Heart left ventricle (tissue), 16 donors: Measurements from ENCODE around the gene RNF31. TPM values are rescaled to one million over a fixed set of nuclear protein-coding genes. Genes with fewer than 3 reads are reported as not detected.
A peak's percentile ranks its signal among the peaks of the same experiment; 100 is the strongest.

Experiments
- ATAC-seq, 4 donors: fragments of 200-7000 bp; cut with Tn5 transposase; one replicate each; pipeline ENCODE4 v1.9.1; 2020 to 2022; ENCODE audit warnings: moderate library complexity in 4 of 4, mild to moderate bottlenecking in 3 of 4, moderate number of reproducible peaks in 1 of 4
- DNase-seq, 5 donors: peaks; one replicate each; pipeline ENCODE4 v3.0.0-alpha.2; 2020
- H3K27ac ChIP-seq, 12 donors: fragments of 200-600 bp; sonication (generic) in 4 of 12; one replicate each; pipeline versions ENCODE4 v1.5.0 to v1.8.0; 2016 to 2022; ENCODE audit warnings: mild to moderate bottlenecking in 2 of 12
- H3K27me3 ChIP-seq, 9 donors: fragments of 200-600 bp; sonication (generic) in 2 of 9; one replicate each; pipeline versions ENCODE4 v1.5.1 to v1.8.0; 2016 to 2022; ENCODE audit warnings: mild to moderate bottlenecking in 3 of 9
- H3K36me3 ChIP-seq, 9 donors: fragments of 200-600 bp; sonication (generic) in 2 of 9; one replicate each; pipeline versions ENCODE4 v1.5.0 to v1.8.0; 2018 to 2022; ENCODE audit warnings: mild to moderate bottlenecking in 2 of 9
- H3K4me1 ChIP-seq, 12 donors: fragments of 200-600 bp; sonication (generic) in 4 of 12; one replicate each; pipeline versions ENCODE4 v1.5.0 to v1.8.0; 2016 to 2022; ENCODE audit warnings: mild to moderate bottlenecking in 3 of 12
- H3K4me3 ChIP-seq, 12 donors: fragments of 200-600 bp; sonication (generic) in 4 of 12; one replicate each; pipeline versions ENCODE4 v1.5.0 to v1.8.0; 2017 to 2022; ENCODE audit warnings: mild to moderate bottlenecking in 9 of 12, moderate library complexity in 4 of 12
- H3K9me3 ChIP-seq, 12 donors: fragments of 200-600 bp; sonication (generic) in 4 of 12; one replicate each; pipeline versions ENCODE4 v1.5.0 to v1.8.0; 2016 to 2022; ENCODE audit warnings: mild to moderate bottlenecking in 1 of 12
- CTCF ChIP-seq, 12 donors: fragments of 200-600 bp; sonication (generic) in 4 of 12; IDR thresholded peaks; one replicate each; pipeline versions ENCODE4 v1.5.0 to v1.8.0; 2018 to 2022; ENCODE audit warnings: antibody characterized with exemption in 12 of 12, mild to moderate bottlenecking in 5 of 12
- POLR2A ChIP-seq, 2 donors: fragments of 450-650 bp; IDR thresholded peaks; one replicate each; pipeline ENCODE4 v1.6.1; 2017; ENCODE audit warnings: antibody characterized with exemption in 2 of 2, mild to moderate bottlenecking in 2 of 2, moderate library complexity in 2 of 2
- WGBS, 4 donors: extraction: QIAGEN DNeasy Blood & Tissue Kit in 2 of 4; methylation state at CpG; one replicate each; pipeline versions ENCODE4 v1.1.5 to v1.1.7; 2013 to 2018; 5-methylcytosine and 5-hydroxymethylcytosine counted together
- intact Hi-C, 10 donors: fragments of 100-400 bp; cut with DNase I; formaldehyde crosslinking; loops; one replicate each; pipeline versions ENCODE4 v1.11.1 to v1.14.2; 2022
- long read RNA-seq, 3 donors: library from polyadenylated mRNA; unstranded; transcript quantifications; one replicate each; pipeline ENCODE4 v2.0.0, GENCODE V29; 2020 to 2021
- polyA plus RNA-seq, 2 donors: library from polyadenylated mRNA; stranded (reverse); fragments of 200-250 nt; gene quantifications; one replicate each; pipeline ENCODE4 v1.2.3, GENCODE V29; 2013
- total RNA-seq, 9 donors: library from RNA; depleted of rRNA in 2 of 9; stranded (reverse); fragments of >200 nt in 2 of 9; fragmentation: NEBNext Ultra II Directional in 3 of 9; extraction: Animal tissue kit (Norgen Biotek cat#: 25700) in 3 of 9; gene quantifications; one replicate each; pipeline versions ENCODE4 v1.1.0 to v1.2.4, GENCODE V29; 2016 to 2023
- donor health status: ischemic (EF 13 %, LVEDD 7.1; RV severe dilation, severe dysfunction).
- donor health status: healthy with polysubstance abuse.
- donor health status: DM: no; HTN: yes; CAD: no.
- donor health status: DM: no; HTN: no; CAD: no.
- donor health status: ischemic (EF 25% LVEDD 6.9; RV normal size, moderate dysfunction).
- donor health status: ischemic (EF 25% LVEDD 5.7; RV mildly dilated, moderate dysfunction).
- donor health status: healthy.
- donor health status: DM: yes; HTN: yes; CAD: no.
- donor health status: ischemic (EF 35%, LVEDD 5.7; RV mildly dilated, moderate dysfunction).
- donor health status: nonischemic (EF 11% LVEDD 7.7; RV severe dilation, severe dysfunction).
- donor health status: DM: yes; HTN: yes; CAD: no.
- donor health status: PGD.
- donor health status: ischemic (EF 29% LVEDD 5.4; RV normal size, mild dysfunction).
- donor health status: nonischemic (EF 23%, LVEDD 6.1; RV moderate dilation, normal function).

The RNF31 gene
- 10 to 100 TPM; 31.6 to 54.2 (median 36.6) TPM for total RNA-seq
- 10 to 100 TPM; 36.4 to 38.3 TPM for polyA plus RNA-seq
- long read RNA-seq, donor 1, transcript RNF31-201 (21 exons, 3,627 nt): major isoform, 6 of 27 reads
- long read RNA-seq, donor 1, partial matches to known transcripts: 15 of 27 reads
- long read RNA-seq, donor 1, other reads (novel, unspliced or antisense): 6 of 27 reads
- long read RNA-seq, donor 2, partial matches to known transcripts: 107 of 118 reads
- long read RNA-seq, donor 2, other reads (novel, unspliced or antisense): 8 of 118 reads
- long read RNA-seq, donor 3, transcript RNF31-201 (21 exons, 3,627 nt): major isoform, 9 of 37 reads
- long read RNA-seq, donor 3, partial matches to known transcripts: 19 of 37 reads
- long read RNA-seq, donor 3, other reads (novel, unspliced or antisense): 7 of 37 reads

DNA sequence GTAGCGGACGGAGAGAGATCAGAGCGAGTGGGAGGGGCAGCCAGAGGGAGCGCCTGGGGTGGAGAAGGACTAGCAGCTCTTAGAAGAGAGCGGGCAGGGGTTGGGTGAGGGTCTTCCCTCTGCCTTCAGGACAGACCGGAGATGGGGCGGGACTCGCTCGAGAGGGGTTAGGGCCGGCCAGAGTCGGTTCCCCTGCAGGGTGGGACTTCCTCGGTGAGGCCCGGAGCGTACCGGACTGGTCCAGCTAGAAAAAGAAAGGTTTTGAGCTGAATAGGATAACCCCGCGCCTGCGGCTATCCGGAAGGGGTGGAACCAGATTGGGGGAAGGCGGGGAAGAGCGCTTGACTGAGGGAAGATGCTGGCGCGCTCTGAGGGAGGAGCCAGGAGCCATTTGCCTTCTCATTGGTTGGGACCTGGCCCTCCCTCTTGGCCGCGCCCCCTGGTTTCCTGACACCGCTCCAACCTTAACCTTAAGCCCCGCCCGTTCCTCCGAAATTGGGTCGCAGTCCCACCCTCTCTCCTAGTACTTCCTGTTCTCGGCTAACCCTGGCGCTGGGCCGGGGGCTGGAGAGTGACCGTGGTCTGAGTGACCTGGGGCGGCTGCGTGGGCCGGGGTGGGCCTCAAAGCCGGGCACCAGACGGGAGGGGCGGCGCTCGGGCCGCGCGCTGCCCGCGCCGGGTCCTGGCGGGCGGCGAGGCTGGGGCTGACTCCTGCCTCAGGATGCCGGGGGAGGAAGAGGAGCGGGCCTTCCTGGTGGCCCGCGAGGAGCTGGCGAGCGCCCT lies at the start of gene RNF31:
Gene RNF31 (plus strand): TSS at position 521 of the 783 bp plus-strand sequence. CDS start 201 bp downstream, at position 722.
- ATAC-seq (peak; percentile 93 to 97 (median 95)), DNase-seq (peak; percentile 98 to 99 (median 99))
- H3K4me3 ChIP-seq: peak within 1 kb of the TSS; percentile 57 to 94 (median 84)
- H3K9me3 ChIP-seq: no peaks in the 10 kb centered on the region
- intact Hi-C loops: loop anchor here in 2 of 10 donors (1.0 to 5.0 kb wide), 3 partner anchors 14 to 35 kb away; partner anchors contain the start of genes DCAF11 (in 2 of the 2), NRL (in 2 of the 2) and IRF9 (in 1 of the 2)
- peak within 1 kb of the TSS; percentile 49 to 97 (median 94) for H3K27ac ChIP-seq
- 0 to 1% (median 0%) methylated on average over 49 to 57 of the region's 57 CpGs for WGBS, 4 donors
- peak in 1 of 2 donors; percentile 56 for TF ChIP-seq POLR2A (IDR thresholded peaks at IDR 0.05)
- TF ChIP-seq CTCF (IDR thresholded peaks at IDR 0.05): no peak
- peaks cover 0 to 63% (median 45%) of the 10 kb centered on the region in 9 donors for H3K36me3 ChIP-seq
- peaks cover 6 to 51% (median 25%) of the 10 kb centered on the region in 12 donors for H3K4me1 ChIP-seq
- no peaks in the 10 kb centered on the region for H3K27me3 ChIP-seq

- DNase-seq: peak in 1 of 5 donors; percentile 16
- no peak for TF ChIP-seq POLR2A (IDR thresholded peaks at IDR 0.05)
- no peak for TF ChIP-seq CTCF (IDR thresholded peaks at IDR 0.05)
- no peak for ATAC-seq
- Histone ChIP-seq H3K9me3 (no peaks in the 10 kb centered on the region), H3K4me3 (no peak overlapping the region), H3K36me3 (peaks cover 0 to 54% (median 0%) of the 10 kb centered on the region in 9 donors), H3K27me3 (no peaks in the 10 kb centered on the region), H3K4me1 (peaks cover 0 to 21% (median 13%) of the 10 kb centered on the region in 12 donors), H3K27ac (no peak overlapping the region)
- WGBS, 4 donors: 91 to 96% (median 96%) methylated on average over 8 to 16 of the region's 16 CpGs
- intact Hi-C loops: loop anchor here in 1 of 10 donors (10.0 kb wide), 1 partner anchor 114 kb away; the partner anchor contains the start of gene DHRS4L2
These were observed 48.9 kb upstream of the RNF31 start for GRCh38 chr14:24098229-24098926.

DNA sequence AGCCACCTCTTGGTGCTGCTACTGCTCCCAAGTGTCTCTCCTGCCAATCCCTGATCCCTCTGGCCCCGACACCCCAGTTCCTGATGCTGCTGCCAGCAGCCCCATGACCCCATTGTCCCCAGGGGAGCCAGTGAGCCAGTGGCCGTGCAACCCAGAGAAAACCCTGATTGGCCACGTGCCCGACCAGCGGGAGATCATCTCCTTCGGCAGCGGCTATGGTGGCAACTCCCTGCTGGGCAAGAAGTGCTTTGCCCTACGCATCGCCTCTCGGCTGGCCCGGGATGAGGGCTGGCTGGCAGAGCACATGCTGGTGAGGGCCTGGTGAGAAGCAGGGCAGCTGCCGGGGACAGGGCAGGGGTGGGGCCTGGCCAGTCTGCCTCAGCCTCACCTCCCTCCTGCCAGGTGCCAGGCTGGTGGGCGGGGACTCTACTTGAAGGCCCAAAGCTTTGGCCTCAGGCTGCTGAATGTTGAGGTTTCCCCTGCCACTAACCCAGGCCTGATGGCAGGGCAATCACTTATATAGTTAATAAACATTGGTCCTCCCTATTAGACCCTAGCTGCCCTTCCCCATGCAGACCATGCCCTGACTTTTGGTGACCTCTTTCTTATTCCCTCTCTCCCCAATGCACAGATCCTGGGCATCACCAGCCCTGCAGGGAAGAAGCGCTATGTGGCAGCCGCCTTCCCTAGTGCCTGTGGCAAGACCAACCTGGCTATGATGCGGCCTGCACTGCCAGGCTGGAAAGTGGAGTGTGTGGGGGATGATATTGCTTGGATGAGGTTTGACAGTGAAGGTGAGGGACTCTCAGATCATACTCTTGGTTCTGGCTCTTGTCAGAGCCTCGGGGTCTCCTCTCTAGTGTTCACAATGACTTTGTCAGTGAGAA lies 48.1 kb upstream of the RNF31 start:
- Histone ChIP-seq H3K4me3 (no peak overlapping the region), H3K36me3 (peaks cover 0 to 60% (median 0%) of the 10 kb centered on the region in 9 donors), H3K27me3 (no peaks in the 10 kb centered on the region), H3K27ac (no peak overlapping the region), H3K9me3 (no peaks in the 10 kb centered on the region), H3K4me1 (peaks cover 0 to 16% (median 9%) of the 10 kb centered on the region in 12 donors)
- WGBS, 4 donors: 86 to 91% (median 88%) methylated on average over 17 of the region's 17 CpGs
- TF ChIP-seq CTCF (IDR thresholded peaks at IDR 0.05) (no peak), POLR2A (IDR thresholded peaks at IDR 0.05) (no peak)
- intact Hi-C loops: loop anchor here in 1 of 10 donors (10.0 kb wide), 1 partner anchor 114 kb away; the partner anchor contains the start of gene DHRS4L2
- DNase-seq (peak in 1 of 5 donors; percentile 22), ATAC-seq (no peak)
